Neural cell (in vitro differentiated cells): ENCODE results near the gene NR1D1. TPM values are rescaled to one million over a fixed set of nuclear protein-coding genes. Genes with fewer than 3 reads are reported as not detected.

ENCODE experiments used
- H2AFZ ChIP-seq: fragments of 200-600, 300-800 bp; sonication (generic), shearing (Covaris generic); 2 replicates; pipeline ENCODE4 v1.6.0; 2014; ENCODE audit warnings: low read depth, mild to moderate bottlenecking, antibody characterized with exemption, low read length, moderate library complexity
- H3F3A ChIP-seq: fragments of 200-600 bp; shearing (Covaris generic); 2 replicates; pipeline ENCODE4 v1.6.1; 2016; ENCODE audit warnings: mild to moderate bottlenecking, moderate library complexity, mixed read lengths, antibody characterized with exemption, low read length; ENCODE audit not compliant: insufficient read depth, poor library complexity, severe bottlenecking
- H3K27ac ChIP-seq: fragments of 200-600, 300-800 bp; sonication (generic), shearing (Covaris generic); 2 replicates; pipeline ENCODE4 v1.5.1; 2014; ENCODE audit warnings: mild to moderate bottlenecking, low read length, moderate library complexity
- H3K27me3 ChIP-seq: fragments of 300-800, 200-600 bp; sonication (generic), shearing (Covaris generic); 2 replicates; pipeline ENCODE4 v1.6.0; 2014; ENCODE audit warnings: mild to moderate bottlenecking, low read depth, low read length, moderate library complexity; ENCODE audit not compliant: insufficient read depth
- H3K36me3 ChIP-seq: fragments of 300-800, 200-600 bp; sonication (generic), shearing (Covaris generic); 2 replicates; pipeline ENCODE4 v1.5.1; 2014; ENCODE audit warnings: mild to moderate bottlenecking, antibody characterized with exemption, low read length, moderate library complexity; ENCODE audit not compliant: insufficient read depth
- H3K4me2 ChIP-seq: fragments of 300-800, 200-600 bp; sonication (generic), shearing (Covaris generic); 2 replicates; pipeline ENCODE4 v1.6.0; 2014; ENCODE audit warnings: mild to moderate bottlenecking, low read length
- H3K4me3 ChIP-seq: fragments of 300-800, 200-600 bp; sonication (generic), shearing (Covaris generic); 2 replicates; pipeline ENCODE4 v1.5.1; 2014; ENCODE audit warnings: mild to moderate bottlenecking, low read length, moderate library complexity
- H3K79me2 ChIP-seq: fragments of 200-600 bp; shearing (Covaris generic); replicated peaks from 2 replicates; pipeline ENCODE4 v1.6.0; 2014; ENCODE audit warnings: mild to moderate bottlenecking, low read length, moderate library complexity; ENCODE audit not compliant: insufficient read depth
- H3K9ac ChIP-seq: fragments of 300-800, 200-600 bp; sonication (generic), shearing (Covaris generic); 2 replicates; pipeline ENCODE4 v1.6.1; 2016; ENCODE audit warnings: mild to moderate bottlenecking, low read length, mixed read lengths
- H3K9me2 ChIP-seq: fragments of 200-600 bp; shearing (Covaris generic); 2 replicates; pipeline ENCODE4 v1.6.1; 2016; ENCODE audit warnings: mild to moderate bottlenecking, low read length, mixed read lengths; ENCODE audit not compliant: insufficient read depth
- H3K9me3 ChIP-seq: fragments of 200-600, 300-800 bp; sonication (generic), shearing (Covaris generic); 2 replicates; pipeline ENCODE4 v1.6.1; 2016; ENCODE audit warnings: mild to moderate bottlenecking, mixed run types, low read length, moderate library complexity, mixed read lengths
- H4K20me1 ChIP-seq: fragments of 200-600 bp; shearing (Covaris generic); 2 replicates; pipeline ENCODE4 v1.6.1; 2016; ENCODE audit warnings: mild to moderate bottlenecking, mixed run types; ENCODE audit not compliant: insufficient read depth
- CTCF ChIP-seq: fragments of 450-650 bp; IDR thresholded peaks from 2 replicates; pipeline ENCODE4 v1.5.1; 2014; ENCODE audit warnings: antibody characterized with exemption, mild to moderate bottlenecking, moderate library complexity; ENCODE audit not compliant: poor library complexity, severe bottlenecking
- EP300 ChIP-seq: fragments of 450-650 bp; conservative IDR thresholded peaks from 2 replicates; pipeline ENCODE4 v1.6.1; 2014; ENCODE audit warnings: antibody characterized with exemption, mild to moderate bottlenecking, moderate library complexity; ENCODE audit not compliant: poor library complexity, severe bottlenecking
- EZH2 ChIP-seq: fragments of 200-600, 300-800 bp; shearing (Covaris generic), sonication (generic); IDR thresholded peaks from 2 replicates; pipeline ENCODE4 v1.6.1; 2014; ENCODE audit warnings: antibody characterized with exemption, low read length, borderline replicate concordance, mild to moderate bottlenecking; ENCODE audit not compliant: insufficient read depth, poor library complexity, severe bottlenecking
- MXI1 ChIP-seq: fragments of 450-650 bp; conservative IDR thresholded peaks from 2 replicates; pipeline ENCODE4 v1.6.1; 2014; ENCODE audit warnings: antibody characterized with exemption, mild to moderate bottlenecking; ENCODE audit not compliant: poor library complexity, severe bottlenecking
- POLR2AphosphoS5 ChIP-seq: IDR thresholded peaks from 2 replicates; pipeline ENCODE4 v1.6.1; 2012
- RAD21 ChIP-seq: fragments of 450-650 bp; conservative IDR thresholded peaks from 2 replicates; pipeline ENCODE4 v1.6.1; 2014; ENCODE audit warnings: antibody characterized with exemption, mild to moderate bottlenecking, moderate library complexity
- REST ChIP-seq: IDR thresholded peaks from 2 replicates; pipeline ENCODE4 v1.6.1; 2012; ENCODE audit warnings: borderline replicate concordance
- SMC3 ChIP-seq: fragments of 450-650 bp; conservative IDR thresholded peaks from 2 replicates; pipeline ENCODE4 v1.6.1; 2014; ENCODE audit warnings: antibody characterized with exemption, mild to moderate bottlenecking, moderate library complexity; ENCODE audit not compliant: poor library complexity
- TAF1 ChIP-seq: IDR thresholded peaks from 2 replicates; pipeline ENCODE4 v1.6.1; 2012; ENCODE audit warnings: low read depth
- polyA plus RNA-seq: library from polyadenylated mRNA; depleted of rRNA; stranded (reverse); fragments of >200 nt; gene quantifications from 2 replicates; pipeline ENCODE4 v1.2.3, GENCODE V29; 2014

NR1D1 gene
- polyA plus RNA-seq, 1 donor from 2014 or later: 0.73 TPM

- H3K36me3 ChIP-seq: no peaks in the 10 kb centered on the region
- no peak for TF ChIP-seq CTCF
- no peak for TF ChIP-seq TAF1
- TF ChIP-seq EP300: no peak
- no peak for TF ChIP-seq SMC3
- TF ChIP-seq POLR2AphosphoS5: no peak
Observed at GRCh38 chr17:40094874-40095273, 5.5 kb downstream of the NR1D1 start.

GRCh38 chr17:40093580-40094201 is 6.7 kb downstream of the NR1D1 start:
- H3K36me3 ChIP-seq: no peaks in the 10 kb centered on the region
- H4K20me1 ChIP-seq: no peaks in the 10 kb centered on the region
- no peaks in the 10 kb centered on the region for H3K9me3 ChIP-seq
- no peaks in the 10 kb centered on the region for H3F3A ChIP-seq
- no peak overlapping the region for H2AFZ ChIP-seq
- H3K9me2 ChIP-seq: no peaks in the 10 kb centered on the region
- no peak overlapping the region for H3K4me2 ChIP-seq
- no peaks in the 10 kb centered on the region for H3K79me2 ChIP-seq
- TF ChIP-seq POLR2AphosphoS5 (no peak), EZH2 (no peak), RAD21 (no peak), SMC3 (no peak), EP300 (no peak), MXI1 (no peak), REST (no peak), CTCF (no peak), TAF1 (no peak)
- H3K9ac ChIP-seq: no peak overlapping the region
- H3K27me3 ChIP-seq: no peaks in the 10 kb centered on the region
- no peak overlapping the region for H3K27ac ChIP-seq
- no peak overlapping the region for H3K4me3 ChIP-seq

More at GRCh38 chr17:40094874-40095273, 5.5 kb downstream of the NR1D1 start:
- Histone ChIP-seq H3K9me3 (no peaks in the 10 kb centered on the region), H3K9me2 (no peaks in the 10 kb centered on the region), H2AFZ (no peak overlapping the region), H3K27me3 (no peaks in the 10 kb centered on the region), H3K4me3 (no peak overlapping the region), H4K20me1 (no peaks in the 10 kb centered on the region), H3K9ac (no peak overlapping the region), H3K79me2 (no peaks in the 10 kb centered on the region), H3F3A (no peaks in the 10 kb centered on the region), H3K4me2 (no peak overlapping the region), H3K27ac (no peak overlapping the region)
